HFF-Myc (cell line): ENCODE data around the gene ADARB2.

Experiments
- DNase-seq: peaks from one replicate; pipeline ENCODE4 v3.0.0-alpha.2; 2011; ENCODE audit warnings: low read depth; ENCODE audit errors: extremely low read depth
- H3K4me3 ChIP-seq: replicated peaks from 2 replicates; pipeline ENCODE4 v1.5.1; 2011; ENCODE audit warnings: low read depth, mild to moderate bottlenecking, control low read depth, low read length
- CTCF ChIP-seq: IDR thresholded peaks from 2 replicates; pipeline ENCODE4 v1.5.1; 2012; ENCODE audit warnings: mild to moderate bottlenecking, low read depth, low read length, control low read depth; ENCODE audit errors: missing control alignments

ADARB2 gene

GRCh38 chr10:1642600-1643160, 94.6 kb downstream of the ADARB2 start:
- TF ChIP-seq CTCF: no peak
- H3K4me3 ChIP-seq: no peak overlapping the region
- DNase-seq: no peak

GRCh38 chr10:1641402-1641801, 95.9 kb downstream of the ADARB2 start:
- TF ChIP-seq CTCF: no peak
- H3K4me3 ChIP-seq: no peak overlapping the region
- no peak for DNase-seq

- no peak for TF ChIP-seq CTCF
- DNase-seq: no peak
- no peak overlapping the region for H3K4me3 ChIP-seq
Observed at GRCh38 chr10:1638889-1639419, 98.4 kb downstream of the ADARB2 start.

GRCh38 chr10:1635340-1635739, 102.0 kb downstream of the ADARB2 start:
- TF ChIP-seq CTCF: no peak
- no peak overlapping the region for H3K4me3 ChIP-seq
- no peak for DNase-seq

GRCh38 chr10:1634239-1634638, 103.1 kb downstream of the ADARB2 start:
- no peak for TF ChIP-seq CTCF
- no peak for DNase-seq
- no peak overlapping the region for H3K4me3 ChIP-seq

GRCh38 chr10:1633783-1634182, 103.5 kb downstream of the ADARB2 start:
- no peak overlapping the region for H3K4me3 ChIP-seq
- TF ChIP-seq CTCF: no peak
- DNase-seq: no peak

- no peak for DNase-seq
- TF ChIP-seq CTCF: no peak
- H3K4me3 ChIP-seq: no peak overlapping the region
Observed at GRCh38 chr10:1632596-1632995, 104.7 kb downstream of the ADARB2 start.
